H1 (cell line): ENCODE data around the gene P3H3. TPM values are rescaled to one million over a fixed set of nuclear protein-coding genes. Genes with fewer than 3 reads are reported as not detected.

Source experiments
- CHD7 ChIP-seq: fragments of 300-600 bp; sonication (generic); IDR thresholded peaks from 2 replicates; pipeline ENCODE4 v1.7.1; 2012; ENCODE audit warnings: low read length, moderate library complexity, mild to moderate bottlenecking, inconsistent platforms; ENCODE audit not compliant: insufficient replicate concordance
- RAD21 ChIP-seq, 2 experiments: IDR thresholded peaks in 1 of 2; conservative IDR thresholded peaks in 1 of 2; 2 replicates each; pipeline ENCODE4 v1.6.1; 2011; ENCODE audit warnings: low read depth in 2 of 2, low read length in 2 of 2, improper control_type of control experiment in 1 of 2, inconsistent platforms in 1 of 2, mild to moderate bottlenecking in 1 of 2, moderate library complexity in 1 of 2
- RXRA ChIP-seq: IDR thresholded peaks from 2 replicates; pipeline ENCODE4 v1.6.1; 2011; ENCODE audit warnings: low read depth, mild to moderate bottlenecking, low read length, moderate library complexity; ENCODE audit not compliant: insufficient read depth
- polyA plus RNA-seq, 7 experiments: library from polyadenylated mRNA; depleted of rRNA in 3 of 7; stranded (reverse) in 5 of 7; unstranded in 2 of 7; fragments of >200 nt in 5 of 7; fragments of 200-250 nt in 2 of 7; gene quantifications; 1 replicate in 5 of 7; 2 replicates in 1 of 7; 4 replicates in 1 of 7; pipeline versions ENCODE4 v1.2.1 to v1.2.3, GENCODE V29; 2011 to 2013; ENCODE audit warnings: missing spikeins in 2 of 7, mixed read lengths in 2 of 7
- total RNA-seq: library from RNA; stranded (reverse); fragmentation: NEBNext Ultra II Directional; extraction: Animal tissue kit (Norgen Biotek cat#: 25700); gene quantifications from 2 replicates; pipeline ENCODE4 v1.2.1, GENCODE V29; 2021

P3H3 gene
- total and polyA plus RNA-seq, 2 of the 8 experiments (the other 6 are each of a cell fraction or from before 2014, with no cell fraction given), result 22.9 to 43.5 TPM

GRCh38 chr12:6813363-6813762 lies 14.8 kb upstream of the P3H3 start (continued):
- no peak for TF ChIP-seq RAD21 (IDR thresholded peaks at IDR 0.05 in 1 of 2, conservative IDR thresholded peaks at IDR 0.05 in 1 of 2; ENCODE audit: low read depth in 2 of 2, low read length in 2 of 2)
- no peak for TF ChIP-seq CHD7
- no peak for TF ChIP-seq RXRA
- TF ChIP-seq, all 59 proteins: peak for 0
